Mammary epithelial cell (primary cell): ENCODE results near the gene KCNK1.

Source experiments
- CTCF ChIP-seq, 2 donors: IDR thresholded peaks in 1 of 2; conservative IDR thresholded peaks in 1 of 2; 2 replicates each; pipeline ENCODE4 v1.5.1; 2011 to 2012; ENCODE audit warnings: inconsistent platforms in 2 of 2, low read length in 2 of 2, mild to moderate bottlenecking in 2 of 2, control low read depth in 1 of 2, low read depth in 1 of 2; ENCODE audit not compliant: insufficient read depth in 1 of 2; ENCODE audit errors: extremely low read depth in 1 of 2
- EZH2 ChIP-seq: IDR thresholded peaks from 2 replicates; pipeline ENCODE4 v1.6.1; 2012; ENCODE audit warnings: low read length, inconsistent platforms, borderline replicate concordance

GRCh38 chr1:233673261-233673946, 59.5 kb downstream of the KCNK1 start:
- no peak for TF ChIP-seq CTCF (conservative IDR thresholded peaks at IDR 0.05 in 1 of 2, IDR thresholded peaks at IDR 0.05 in 1 of 2; ENCODE audit: extremely low read depth in 1 of 2, insufficient read depth in 1 of 2, low read depth in 1 of 2, low read length in 2 of 2)
- TF ChIP-seq EZH2: no peak
